GM12878 (cell line): Measurements from ENCODE around the gene PSORS1C1. TPM values are rescaled to one million over a fixed set of nuclear protein-coding genes. Genes with fewer than 3 reads are reported as not detected.

Source experiments
- ATAC-seq: fragments of 200-7000 bp; cut with Tn5 transposase; 3 replicates; pipeline ENCODE4 v1.9.1; 2020; ENCODE audit warnings: mild to moderate bottlenecking, moderate library complexity
- BruUV-seq: library from RNA; stranded (reverse); fragments of 400-500 nt; replicated peaks from 2 replicates; lab custom pipeline; 2021; lab: Mats Ljungman, UMichigan
- CTCF ChIA-PET: fragments of 300-600 bp; sonication (Branson Sonifier 250); formaldehyde crosslinking; extraction: SDS; loops from one replicate; lab custom pipeline; 2021; ENCODE audit warnings: inconsistent platforms; lab: Yijun Ruan, JAX
- POLR2A ChIA-PET: fragments of 350-600 bp; formaldehyde crosslinking; extraction: SDS; loops from one replicate; lab custom pipeline; 2021; ENCODE audit warnings: inconsistent platforms; lab: Charles Lee
- RAD21 ChIA-PET: fragments of 300-600 bp; sonication (Branson Sonifier 250); formaldehyde crosslinking; loops from one replicate; lab custom pipeline; 2023; ENCODE audit warnings: antibody characterized with exemption; ENCODE audit not compliant: unreplicated experiment; lab: Charles Lee
- SMC1A ChIA-PET: fragments of 300-600 bp; sonication (Branson Sonifier 250); formaldehyde crosslinking; loops from one replicate; lab custom pipeline; 2023; ENCODE audit not compliant: unreplicated experiment, uncharacterized antibody; lab: Charles Lee
- DNase-seq: peaks from one replicate; pipeline ENCODE4 v3.0.0-alpha.2; 2011; ENCODE audit warnings: low read depth, low spot score
- FAIRE-seq: peaks from 3 replicates; lab custom pipeline; 2011; peaks lifted over from hg19 to GRCh38; lab: Jason Lieb, UNC
- H2AFZ ChIP-seq: 2 replicates; pipeline ENCODE4 v1.6.0; 2011; ENCODE audit warnings: low read depth, low read length, control low read depth; ENCODE audit not compliant: control insufficient read depth
- H3K27ac ChIP-seq: 2 replicates; pipeline ENCODE4 v1.5.1; 2011; ENCODE audit warnings: control low read depth; ENCODE audit not compliant: control insufficient read depth, insufficient read depth
- H3K27me3 ChIP-seq, 2 experiments: replicated peaks in 1 of 2; 2 replicates each; pipeline versions ENCODE4 v1.6.0 to v1.6.1; 2011; ENCODE audit warnings: low read length in 1 of 2; ENCODE audit not compliant: control insufficient read depth in 2 of 2, insufficient read depth in 2 of 2
- H3K36me3 ChIP-seq, 2 experiments: 2 replicates each; pipeline ENCODE4 v1.5.1; 2011; ENCODE audit warnings: low read length in 1 of 2; ENCODE audit not compliant: control insufficient read depth in 2 of 2, insufficient read depth in 2 of 2
- H3K4me1 ChIP-seq: 2 replicates; pipeline ENCODE4 v1.6.1; 2011; ENCODE audit warnings: mild to moderate bottlenecking, low read length, moderate library complexity, mixed read lengths; ENCODE audit not compliant: control insufficient read depth, insufficient read depth
- H3K4me2 ChIP-seq: 2 replicates; pipeline ENCODE4 v1.6.0; 2011; ENCODE audit warnings: control low read depth; ENCODE audit not compliant: control insufficient read depth, insufficient read depth
- H3K4me3 ChIP-seq: fragments of 200-600 bp; sonication (generic); 2 replicates; pipeline ENCODE4 v1.5.1; 2016
- H3K79me2 ChIP-seq: 2 replicates; pipeline ENCODE4 v1.6.0; 2011; ENCODE audit warnings: low read length; ENCODE audit not compliant: control insufficient read depth, insufficient read depth
- H3K9ac ChIP-seq: 2 replicates; pipeline ENCODE4 v1.8.0; 2011; ENCODE audit warnings: low read length, control low read depth, mixed read lengths; ENCODE audit not compliant: control insufficient read depth, insufficient read depth
- H3K9me3 ChIP-seq: replicated peaks from 3 replicates; pipeline ENCODE4 v1.5.1; 2011; ENCODE audit warnings: mild to moderate bottlenecking, low read length; ENCODE audit not compliant: control insufficient read depth, insufficient read depth
- H4K20me1 ChIP-seq: 2 replicates; pipeline ENCODE4 v1.6.0; 2011; ENCODE audit not compliant: control insufficient read depth, insufficient read depth
- MEF2A ChIP-seq: IDR thresholded peaks from 2 replicates; pipeline ENCODE4 v1.6.1; 2011; ENCODE audit warnings: low read depth, mild to moderate bottlenecking, low read length, moderate library complexity; ENCODE audit not compliant: insufficient read depth
- MLLT1 ChIP-seq: fragments of 450-650 bp; IDR thresholded peaks from 2 replicates; pipeline ENCODE4 v1.6.1; 2016; ENCODE audit warnings: mild to moderate bottlenecking
- NBN ChIP-seq: fragments of 450-650 bp; IDR thresholded peaks from 2 replicates; pipeline ENCODE4 v1.6.1; 2016
- NFIC ChIP-seq: IDR thresholded peaks from 2 replicates; pipeline ENCODE4 v1.6.1; 2012; ENCODE audit warnings: low read depth, mild to moderate bottlenecking, inconsistent platforms, low read length, moderate library complexity
- NFYB ChIP-seq: IDR thresholded peaks from 2 replicates; pipeline ENCODE4 v1.6.1; 2011; ENCODE audit warnings: low read depth, mild to moderate bottlenecking, low read length, improper control_type of control experiment, moderate library complexity; ENCODE audit not compliant: insufficient read depth
- NRF1 ChIP-seq: conservative IDR thresholded peaks from 2 replicates; pipeline ENCODE4 v1.6.1; 2011; ENCODE audit warnings: mild to moderate bottlenecking, low read depth, low read length, improper control_type of control experiment
- POLR2AphosphoS5 ChIP-seq: IDR thresholded peaks from 2 replicates; pipeline ENCODE4 v1.6.1; 2011; ENCODE audit warnings: mild to moderate bottlenecking, low read length, inconsistent platforms
- RBBP5 ChIP-seq: fragments of 200-600 bp; sonication (generic); conservative IDR thresholded peaks from 2 replicates; pipeline ENCODE4 v1.6.1; 2016
- WRNIP1 ChIP-seq: IDR thresholded peaks from 2 replicates; pipeline ENCODE4 v1.6.1; 2011; ENCODE audit warnings: low read depth, low read length, improper control_type of control experiment, borderline replicate concordance
- ZNF217 ChIP-seq: fragments of 450-650 bp; IDR thresholded peaks from 2 replicates; pipeline ENCODE4 v1.6.1; 2017; ENCODE audit warnings: antibody characterized with exemption, mild to moderate bottlenecking
- WGBS: methylation state at CpG from one replicate; pipeline ENCODE4 v1.1.6; 2016; ENCODE audit warnings: low lambda C conversion rate; ENCODE audit not compliant: insufficient replicate concordance, insufficient coverage; ENCODE audit errors: missing lambda C conversion rate; 5-methylcytosine and 5-hydroxymethylcytosine counted together
- in situ Hi-C: fragments of 300-500 bp; cut with MboI; formaldehyde crosslinking; loops from 9 replicates; pipeline ENCODE4 v1.14.3; 2018; ENCODE audit warnings: mixed read lengths
- intact Hi-C: fragments of 100-400 bp; cut with micrococcal nuclease; formaldehyde crosslinking; loops from one replicate; pipeline ENCODE4 v1.14.2; 2022; ENCODE audit not compliant: unreplicated experiment
- polyA plus RNA-seq, 11 experiments: library from polyadenylated mRNA; depleted of rRNA in 4 of 11; unstranded in 6 of 11; stranded (reverse) in 5 of 11; fragments of >200 nt; fragmentation: Nextera tagmentation in 4 of 11; fragmentation: Illumina TruSeq in 1 of 11; extraction: Ambion mirVana in 4 of 11; extraction: Trizol in 1 of 11; gene quantifications; 1 replicate in 1 of 11; 2 replicates in 10 of 11; pipeline versions ENCODE4 v1.2.1 to v1.2.3, GENCODE V29; 2011 to 2016; ENCODE audit warnings: inconsistent platforms in 2 of 11, missing spikeins in 2 of 11, low read depth in 1 of 11
- total RNA-seq, 4 experiments: library from RNA; depleted of rRNA in 3 of 4; stranded (reverse); fragments of >200 nt in 3 of 4; fragmentation: Illumina TruSeq in 1 of 4; extraction: Trizol in 1 of 4; gene quantifications; 2 replicates each; pipeline versions ENCODE4 v1.2.1 to v1.2.3, GENCODE V29; 2013 to 2021

PSORS1C1 gene
- total and polyA plus RNA-seq, 10 of the 15 experiments (the other 5 are each of a cell fraction or from before 2014, with no cell fraction given): 0.13 to 1.00 (median 0.20) TPM; not detected in 5

GRCh38 chr6:31156641-31157040 lies 42.0 kb downstream of the PSORS1C1 start:
- H3K4me2 ChIP-seq: no peak overlapping the region

DNA sequence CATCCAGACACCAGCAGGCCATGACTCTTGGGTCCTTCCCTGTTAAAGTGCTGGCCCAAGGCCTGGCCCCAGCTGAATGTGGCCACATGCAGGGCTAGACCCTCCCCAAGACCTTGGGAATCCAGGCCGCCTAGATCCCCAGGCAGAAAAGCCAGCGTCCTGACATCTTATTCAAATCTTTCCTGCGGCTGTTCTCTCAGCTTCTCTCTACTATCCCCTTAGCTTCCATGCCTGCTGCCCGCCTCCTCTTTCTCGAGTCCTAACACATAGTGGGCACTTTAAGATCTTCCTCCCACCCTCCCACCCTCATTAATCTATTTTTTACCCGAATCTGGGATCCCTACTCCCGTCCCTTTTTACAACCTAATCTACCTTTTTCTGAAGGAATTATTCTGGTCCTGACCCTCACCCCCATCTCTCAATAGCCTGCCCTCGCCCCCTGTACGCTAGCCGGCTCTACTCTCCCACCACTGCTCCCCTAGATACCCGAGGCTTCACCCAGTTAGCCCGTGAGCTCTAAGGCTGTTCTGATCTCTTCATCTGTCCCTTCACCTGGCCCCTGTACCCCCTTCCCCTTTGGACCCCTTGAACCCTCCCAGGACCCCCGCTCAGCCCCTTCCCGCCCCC lies 43.0 kb downstream of the PSORS1C1 start, which contains the start of gene CCHCR1:
Gene CCHCR1, minus strand, starts transcription at position 290 of the 627 bp plus-strand sequence. Its CDS starts 202 bp downstream, at position 88.
- H3K4me2 ChIP-seq: peak within 1 kb of the TSS; percentile 77

More at GRCh38 chr6:31156641-31157040, 42.0 kb downstream of the PSORS1C1 start:
- intact Hi-C loops: no loop called here
- FAIRE-seq (no peak), ATAC-seq (no peak), DNase-seq (no peak)
- 95% methylated on average over 7 of the region's 7 CpGs for WGBS
- no peaks in the 10 kb centered on the region for H4K20me1 ChIP-seq
- CTCF ChIA-PET: interaction anchor here (1.1 to 1.6 kb wide), 2 partner anchors 19 to 21 kb away, joined by 3 to 7 read pairs; no protein-coding TSS in a partner anchor
- H3K4me1 ChIP-seq: no peaks in the 10 kb centered on the region; the same call in 1 of the 2 replicates
- POLR2A ChIA-PET: interaction anchor here (1.3 to 1.8 kb wide), 2 partner anchors 9 to 26 kb away, joined by 5 read pairs; no protein-coding TSS in a partner anchor
- TF ChIP-seq POLR2AphosphoS5 (no peak), RBBP5 (no peak), WRNIP1 (no peak), NFYB (no peak), MEF2A (no peak), NFIC (no peak), NRF1 (no peak)
- no TSS peak for BruUV-seq
- no peak overlapping the region for H2AFZ ChIP-seq
- H3K27me3 ChIP-seq: no peaks in the 10 kb centered on the region
- peak overlapping the region; percentile 5; the same call in 1 of the 2 replicates for H3K9ac ChIP-seq
- H3K9me3 ChIP-seq: no peaks in the 10 kb centered on the region
- RAD21 ChIA-PET: interaction anchor here (1.1 kb wide), 1 partner anchor 19 kb away, joined by 4 read pairs; no protein-coding TSS in a partner anchor
- H3K4me3 ChIP-seq: no peak overlapping the region
- H3K36me3 ChIP-seq: peaks cover 0 to 3% of the 10 kb centered on the region in 2 experiments; a peak in 3 of 4 replicates
- peaks cover 32% of the 10 kb centered on the region for H3K79me2 ChIP-seq
- SMC1A ChIA-PET: interaction anchor here (1.2 to 2.9 kb wide), 3 partner anchors 9 to 27 kb away, joined by 3 to 12 read pairs (median 3); no protein-coding TSS in a partner anchor
- H3K27ac ChIP-seq: no peak overlapping the region
- in situ Hi-C loops: no loop called here

More for the DNA sequence above, 43.0 kb downstream of the PSORS1C1 start, which contains the start of gene CCHCR1:
- H3K9me3 ChIP-seq: no peaks in the 10 kb centered on the region
- intact Hi-C loops: loop anchor here (2.0 kb wide), 1 partner anchor 35 kb away; no protein-coding TSS in a partner anchor
- in situ Hi-C loops: no loop called here
- FAIRE-seq (no peak), DNase-seq (no peak), ATAC-seq (peak; percentile 55)
- 0 out of 2 replicates have a peak, but pooled peaks have one; percentile 18 for TF ChIP-seq MLLT1
- TF ChIP-seq NBN: no peak
- TF ChIP-seq ZNF217: no peak
- peaks cover 37% of the 10 kb centered on the region for H3K79me2 ChIP-seq
- CTCF ChIA-PET: interaction anchor here (0.7 to 2.9 kb wide), 7 partner anchors 18 to 241 kb away, joined by 3 to 17 read pairs (median 7); partner anchors contain the start of gene PSORS1C2
- peak within 1 kb of the TSS; percentile 80 for H2AFZ ChIP-seq
- peaks cover 5% of the 10 kb centered on the region for H3K4me1 ChIP-seq
- H3K27ac ChIP-seq: peak within 1 kb of the TSS; percentile 67
- 7% methylated on average over 10 of the region's 14 CpGs for WGBS
- RAD21 ChIA-PET: interaction anchor here (0.5 to 2.0 kb wide), 7 partner anchors 20 to 413 kb away, joined by 3 to 10 read pairs (median 4); partner anchors contain the start of gene VARS2
- H3K9ac ChIP-seq: peak within 1 kb of the TSS; percentile 84
- H3K27me3 ChIP-seq: no peaks in the 10 kb centered on the region
- H3K4me3 ChIP-seq: peak within 1 kb of the TSS; percentile 90
- SMC1A ChIA-PET: interaction anchor here (0.7 to 4.2 kb wide), 5 partner anchors 10 to 39 kb away, joined by 3 to 21 read pairs (median 12); no protein-coding TSS in a partner anchor
- POLR2A ChIA-PET: interaction anchor here (0.6 to 1.8 kb wide), 5 partner anchors 8 to 804 kb away, joined by 3 to 5 read pairs (median 5); no protein-coding TSS in a partner anchor
- H3K36me3 ChIP-seq: peaks cover 6 to 9% of the 10 kb centered on the region in 2 experiments
- no peaks in the 10 kb centered on the region; the same call in 1 of the 2 replicates for H4K20me1 ChIP-seq
- BruUV-seq: no TSS peak
